ENCODE data around the gene DYRK3. TPM values are rescaled to one million over a fixed set of nuclear protein-coding genes. Genes with fewer than 3 reads are reported as not detected.
A peak's percentile ranks its signal among the peaks of the same experiment; 100 is the strongest.

Gene DYRK3
- total and polyA plus RNA-seq, 10 of the 15 experiments (the other 5 are each of a cell fraction or from before 2014, with no cell fraction given) = 1.6 to 12.9 (median 10.3) TPM

DNA sequence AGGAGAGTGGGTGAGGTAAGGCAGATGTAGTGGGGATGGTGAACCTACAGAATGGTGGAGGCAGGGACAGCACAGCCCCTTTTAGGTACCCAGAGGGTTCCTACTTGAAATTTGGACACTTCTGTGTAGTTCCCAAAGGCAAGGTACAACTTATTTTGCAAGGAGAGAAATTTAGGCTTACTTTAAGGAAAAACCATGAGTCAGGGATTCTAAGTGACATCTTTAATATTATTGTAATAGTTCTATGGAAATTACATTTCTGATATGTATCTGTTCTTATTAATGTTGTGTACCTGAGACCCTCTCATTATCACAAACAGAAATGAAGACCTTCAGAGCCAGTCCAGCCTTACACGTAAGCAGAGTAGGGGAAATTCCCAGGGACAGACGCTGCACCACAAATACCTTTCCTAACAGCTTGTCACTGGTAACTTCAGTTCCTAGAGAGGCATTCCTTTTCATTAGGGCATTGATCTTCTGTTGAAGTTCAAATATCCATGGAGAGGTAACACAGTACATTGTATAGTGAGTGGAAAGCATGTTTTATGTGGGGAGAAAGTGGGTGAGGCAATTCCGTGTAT, 7.9 kb downstream of the DYRK3 start:
- Histone ChIP-seq H3K27me3 (replicated peaks in 1 of 2; ENCODE audit: control insufficient read depth in 2 of 2, insufficient read depth in 2 of 2, low read length in 1 of 2) (no peaks in the 10 kb centered on the region), H3K4me3 (no peak overlapping the region), H2AFZ (ENCODE audit: control insufficient read depth, low read depth, low read length) (no peak overlapping the region; the same call in 1 of the 2 replicates), H3K9ac (ENCODE audit: control insufficient read depth, insufficient read depth, low read length) (no peak overlapping the region), H4K20me1 (ENCODE audit: control insufficient read depth, insufficient read depth) (no peaks in the 10 kb centered on the region), H3K9me3 (replicated peaks; ENCODE audit: control insufficient read depth, insufficient read depth, low read length) (no peaks in the 10 kb centered on the region), H3K36me3 (ENCODE audit: control insufficient read depth in 2 of 2, insufficient read depth in 2 of 2, low read length in 1 of 2) (peaks cover 1 to 2% of the 10 kb centered on the region in 2 experiments; a peak in 2 of 4 replicates), H3K4me2 (ENCODE audit: control insufficient read depth, insufficient read depth) (no peak overlapping the region), H3K79me2 (ENCODE audit: control insufficient read depth, insufficient read depth, low read length) (no peaks in the 10 kb centered on the region; the same call in 1 of the 2 replicates), H3K4me1 (ENCODE audit: control insufficient read depth, insufficient read depth, low read length) (peaks cover 4% of the 10 kb centered on the region; the same call in 1 of the 2 replicates), H3K27ac (ENCODE audit: control insufficient read depth, insufficient read depth) (peak overlapping the region; percentile 51; the same call in 1 of the 2 replicates)
- ATAC-seq (peak; percentile 88), FAIRE-seq (peak; percentile 75), DNase-seq (ENCODE audit: low read depth, low spot score) (no peak)
- ChIA-PET CTCF (interaction anchor here (9.7 to 28.3 kb wide), 2 partner anchors 10 to 18 kb away, joined by 172 to 1150 read pairs; partner anchors contain the start of gene DYRK3), POLR2A (interaction anchor here (0.6 to 1.3 kb wide), 5 partner anchors 10 to 30 kb away, joined by 3 to 4 read pairs (median 3); no protein-coding TSS in a partner anchor), SMC1A (ENCODE audit: uncharacterized antibody, unreplicated experiment) (interaction anchor here (0.6 to 8.9 kb wide), 5 partner anchors 10 to 71 kb away, joined by 3 to 139 read pairs (median 4); no protein-coding TSS in a partner anchor), RAD21 (ENCODE audit: unreplicated experiment) (interaction anchor here (0.6 to 1.3 kb wide), 3 partner anchors 12 to 72 kb away, joined by 3 to 4 read pairs (median 3); no protein-coding TSS in a partner anchor)
- in situ Hi-C loops (cut with MboI) (no loop called here), intact Hi-C loops (cut with micrococcal nuclease; ENCODE audit: unreplicated experiment) (no loop called here)
- TF ChIP-seq FOXM1 (IDR thresholded peaks at IDR 0.05; ENCODE audit: low read depth, low read length) (no peak), PAX5 (IDR thresholded peaks at IDR 0.05; ENCODE audit: borderline replicate concordance, low read depth, low read length) (no peak), KDM1A (IDR thresholded peaks at IDR 0.05; ENCODE audit: borderline replicate concordance) (no peak), EZH2 (IDR thresholded peaks at IDR 0.05; ENCODE audit: borderline replicate concordance, control insufficient read depth, low read depth, low read length) (no peak), SREBF1 (IDR thresholded peaks at IDR 0.05; ENCODE audit: low read length) (no peak), IRF4 (IDR thresholded peaks at IDR 0.05; ENCODE audit: low read depth, low read length) (no peak), NFIC (IDR thresholded peaks at IDR 0.05; ENCODE audit: low read depth, low read length) (no peak), SUZ12 (IDR thresholded peaks at IDR 0.05; ENCODE audit: unreplicated experiment) (no peak), RUNX3 (IDR thresholded peaks at IDR 0.05; ENCODE audit: low read length) (peak; percentile 37; the same call in 1 of the 2 replicates), POLR2A (IDR thresholded peaks at IDR 0.05; ENCODE audit: low read depth, low read length) (no peak), MEF2B (IDR thresholded peaks at IDR 0.05; ENCODE audit: partially characterized antibody, poor library complexity, severe bottlenecking) (no peak), NFYB (IDR thresholded peaks at IDR 0.05; ENCODE audit: insufficient read depth, low read depth, low read length) (no peak), IKZF2 (IDR thresholded peaks at IDR 0.05) (peak in 1 of 2 experiments; percentile 39; a peak in 1 of 4 replicates), TAF1 (IDR thresholded peaks at IDR 0.05; ENCODE audit: borderline replicate concordance, low read depth, low read length) (no peak), IKZF1 (conservative IDR thresholded peaks at IDR 0.05) (0 out of 2 replicates have a peak, but pooled peaks have one; percentile 26), NBN (IDR thresholded peaks at IDR 0.05) (no peak), MEF2A (IDR thresholded peaks at IDR 0.05; ENCODE audit: insufficient read depth, low read depth, low read length) (no peak), POLR2AphosphoS5 (IDR thresholded peaks at IDR 0.05; ENCODE audit: low read length) (no peak)
- TF ChIP-seq, protein P1, sequence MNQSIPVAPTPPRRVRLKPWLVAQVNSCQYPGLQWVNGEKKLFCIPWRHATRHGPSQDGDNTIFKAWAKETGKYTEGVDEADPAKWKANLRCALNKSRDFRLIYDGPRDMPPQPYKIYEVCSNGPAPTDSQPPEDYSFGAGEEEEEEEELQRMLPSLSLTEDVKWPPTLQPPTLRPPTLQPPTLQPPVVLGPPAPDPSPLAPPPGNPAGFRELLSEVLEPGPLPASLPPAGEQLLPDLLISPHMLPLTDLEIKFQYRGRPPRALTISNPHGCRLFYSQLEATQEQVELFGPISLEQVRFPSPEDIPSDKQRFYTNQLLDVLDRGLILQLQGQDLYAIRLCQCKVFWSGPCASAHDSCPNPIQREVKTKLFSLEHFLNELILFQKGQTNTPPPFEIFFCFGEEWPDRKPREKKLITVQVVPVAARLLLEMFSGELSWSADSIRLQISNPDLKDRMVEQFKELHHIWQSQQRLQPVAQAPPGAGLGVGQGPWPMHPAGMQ (IDR thresholded peaks at IDR 0.05; ENCODE audit: borderline replicate concordance) = no peak
- TF ChIP-seq, protein P2, sequence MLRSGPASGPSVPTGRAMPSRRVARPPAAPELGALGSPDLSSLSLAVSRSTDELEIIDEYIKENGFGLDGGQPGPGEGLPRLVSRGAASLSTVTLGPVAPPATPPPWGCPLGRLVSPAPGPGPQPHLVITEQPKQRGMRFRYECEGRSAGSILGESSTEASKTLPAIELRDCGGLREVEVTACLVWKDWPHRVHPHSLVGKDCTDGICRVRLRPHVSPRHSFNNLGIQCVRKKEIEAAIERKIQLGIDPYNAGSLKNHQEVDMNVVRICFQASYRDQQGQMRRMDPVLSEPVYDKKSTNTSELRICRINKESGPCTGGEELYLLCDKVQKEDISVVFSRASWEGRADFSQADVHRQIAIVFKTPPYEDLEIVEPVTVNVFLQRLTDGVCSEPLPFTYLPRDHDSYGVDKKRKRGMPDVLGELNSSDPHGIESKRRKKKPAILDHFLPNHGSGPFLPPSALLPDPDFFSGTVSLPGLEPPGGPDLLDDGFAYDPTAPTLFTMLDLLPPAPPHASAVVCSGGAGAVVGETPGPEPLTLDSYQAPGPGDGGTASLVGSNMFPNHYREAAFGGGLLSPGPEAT (IDR thresholded peaks at IDR 0.05; ENCODE audit: low read depth) = 0 out of 2 replicates have a peak, but pooled peaks have one; percentile 52
- 36% methylated on average over 3 of the region's 3 CpGs for WGBS (ENCODE audit: insufficient coverage, insufficient replicate concordance, low lambda C conversion rate, missing lambda C conversion rate)
- BruUV-seq (replicated peaks) = no TSS peak
